H1 (cell line): ENCODE results near the gene EPHA6. TPM values are rescaled to one million over a fixed set of nuclear protein-coding genes. Genes with fewer than 3 reads are reported as not detected.

Source experiments
- CTCF ChIA-PET: fragments of 300-600 bp; sonication (Branson Sonifier 250); formaldehyde crosslinking; loops from one replicate; lab custom pipeline; 2021; ENCODE audit not compliant: partially characterized antibody; lab: Charles Lee
- POLR2A ChIA-PET: fragments of 300-600 bp; sonication (Branson Sonifier 250); formaldehyde crosslinking; loops from one replicate; lab custom pipeline; 2021; ENCODE audit warnings: inconsistent platforms; ENCODE audit not compliant: partially characterized antibody; lab: Charles Lee
- DNase-seq, 2 experiments: peaks; one replicate each; pipeline versions ENCODE4 v3.0.0 to v3.0.0-alpha.2; 2010 to 2022; ENCODE audit warnings: low spot score in 2 of 2, low read depth in 1 of 2, mixed read lengths in 1 of 2
- FAIRE-seq: peaks from 2 replicates; lab custom pipeline; 2011; peaks lifted over from hg19 to GRCh38; lab: Jason Lieb, UNC
- H2AFZ ChIP-seq: 2 replicates; pipeline ENCODE4 v1.8.1; 2012; ENCODE audit warnings: low read length, inconsistent platforms
- H2AK5ac ChIP-seq: 2 replicates; pipeline ENCODE4 v1.6.1; 2013; ENCODE audit warnings: low read depth, low read length
- H2BK120ac ChIP-seq: replicated peaks from 2 replicates; pipeline ENCODE3; 2013; ENCODE audit warnings: low read depth, low read length, inconsistent platforms
- H2BK12ac ChIP-seq: 2 replicates; pipeline ENCODE4 v1.6.1; 2013; ENCODE audit warnings: low read depth, low read length
- H2BK15ac ChIP-seq: 2 replicates; pipeline ENCODE4 v1.6.1; 2013; ENCODE audit warnings: low read length
- H2BK20ac ChIP-seq: 2 replicates; pipeline ENCODE4 v1.6.1; 2013; ENCODE audit warnings: low read length
- H2BK5ac ChIP-seq: 2 replicates; pipeline ENCODE4 v1.6.1; 2013; ENCODE audit warnings: low read depth, low read length
- H3K14ac ChIP-seq: 2 replicates; pipeline ENCODE4 v1.6.1; 2013; ENCODE audit warnings: inconsistent platforms; ENCODE audit not compliant: insufficient read length
- H3K18ac ChIP-seq: 2 replicates; pipeline ENCODE4 v1.6.1; 2013; ENCODE audit warnings: low read length; ENCODE audit errors: extremely low read depth
- H3K23ac ChIP-seq: 2 replicates; pipeline ENCODE4 v1.6.1; 2013; ENCODE audit warnings: inconsistent platforms; ENCODE audit not compliant: insufficient read length
- H3K23me2 ChIP-seq: 2 replicates; pipeline ENCODE4 v1.6.1; 2013; ENCODE audit warnings: low read depth, low read length
- H3K27ac ChIP-seq: 2 replicates; pipeline ENCODE4 v1.6.1; 2011; ENCODE audit warnings: low read depth, low read length, inconsistent platforms
- H3K27me3 ChIP-seq, 4 experiments: replicated peaks in 1 of 4; 1 replicate in 1 of 4; 2 replicates in 3 of 4; pipeline versions ENCODE4 v1.6.1 to v1.8.1; 2011 to 2013; ENCODE audit warnings: low read length in 3 of 4, mild to moderate bottlenecking in 3 of 4, inconsistent platforms in 2 of 4, mixed read lengths in 2 of 4, moderate library complexity in 1 of 4; ENCODE audit not compliant: control insufficient read depth in 3 of 4, insufficient read depth in 3 of 4; ENCODE audit errors: extremely low read depth in 1 of 4
- H3K36me3 ChIP-seq, 4 experiments: 2 replicates each; pipeline versions ENCODE4 v1.6.1 to v1.8.1; 2011 to 2013; ENCODE audit warnings: mild to moderate bottlenecking in 4 of 4, low read length in 3 of 4, moderate library complexity in 2 of 4, control low read depth in 1 of 4, inconsistent platforms in 1 of 4; ENCODE audit not compliant: insufficient read depth in 4 of 4, control insufficient read depth in 2 of 4
- H3K4ac ChIP-seq: replicated peaks from 2 replicates; pipeline ENCODE3; 2013; ENCODE audit warnings: low read length, low read depth, mixed read lengths, inconsistent platforms; ENCODE audit not compliant: insufficient read length
- H3K4me1 ChIP-seq, 4 experiments: replicated peaks in 1 of 4; 1 replicate in 1 of 4; 2 replicates in 3 of 4; pipeline versions ENCODE4 v1.6.1 to v1.8.1; 2011 to 2013; ENCODE audit warnings: low read length in 3 of 4, inconsistent platforms in 2 of 4, mixed read lengths in 1 of 4; ENCODE audit not compliant: insufficient read depth in 4 of 4, control insufficient read depth in 3 of 4
- H3K4me2 ChIP-seq, 2 experiments: 2 replicates each; pipeline versions ENCODE4 v1.6.1 to v1.8.1; 2011 to 2013; ENCODE audit warnings: low read depth in 2 of 2, low read length in 2 of 2, control low read depth in 1 of 2, inconsistent platforms in 1 of 2, mild to moderate bottlenecking in 1 of 2; ENCODE audit not compliant: insufficient read depth in 1 of 2
- H3K4me3 ChIP-seq, 4 experiments: fragments of 200-600, 300-600 bp in 1 of 4; sonication (generic), shearing (Covaris generic), sonication (Bioruptor Twin) in 1 of 4; 2 replicates each; pipeline versions ENCODE4 v1.5.1 to v1.8.1; 2011 to 2016; ENCODE audit warnings: low read length in 4 of 4, low read depth in 3 of 4, control low read depth in 2 of 4, inconsistent platforms in 2 of 4, mild to moderate bottlenecking in 2 of 4, mixed read lengths in 1 of 4, moderate library complexity in 1 of 4; ENCODE audit not compliant: insufficient read depth in 2 of 4; ENCODE audit errors: extremely low read depth in 1 of 4
- H3K56ac ChIP-seq: replicated peaks from 2 replicates; pipeline ENCODE3; 2013; ENCODE audit warnings: low read depth, mild to moderate bottlenecking, mixed read lengths, low read length, inconsistent platforms; ENCODE audit not compliant: insufficient read length
- H3K79me1 ChIP-seq: 2 replicates; pipeline ENCODE4 v1.6.1; 2013; ENCODE audit warnings: low read depth, low read length, control low read depth
- H3K79me2 ChIP-seq, 2 experiments: 2 replicates each; pipeline versions ENCODE4 v1.6.1 to v1.8.1; 2012 to 2013; ENCODE audit warnings: low read length in 2 of 2, mild to moderate bottlenecking in 2 of 2, inconsistent platforms in 1 of 2; ENCODE audit not compliant: insufficient read depth in 2 of 2, control insufficient read depth in 1 of 2
- H3K9ac ChIP-seq, 4 experiments: replicated peaks in 1 of 4; 1 replicate in 1 of 4; 2 replicates in 3 of 4; pipeline versions ENCODE4 v1.6.1 to v1.8.1; 2011 to 2013; ENCODE audit warnings: low read depth in 3 of 4, low read length in 3 of 4, control low read depth in 2 of 4, mild to moderate bottlenecking in 2 of 4, moderate library complexity in 2 of 4, inconsistent platforms in 1 of 4; ENCODE audit errors: extremely low read depth in 1 of 4
- H3K9me3 ChIP-seq, 2 experiments: 2 replicates each; pipeline versions ENCODE4 v1.6.1 to v1.8.1; 2012 to 2013; ENCODE audit warnings: mild to moderate bottlenecking in 2 of 2, moderate library complexity in 2 of 2, control low read depth in 1 of 2, inconsistent platforms in 1 of 2, low read depth in 1 of 2, low read length in 1 of 2, mixed read lengths in 1 of 2; ENCODE audit not compliant: insufficient read depth in 2 of 2
- H4K20me1 ChIP-seq, 2 experiments: replicated peaks in 1 of 2; 2 replicates each; pipeline versions ENCODE3 to v1.8.1; 2011 to 2013; ENCODE audit warnings: inconsistent platforms in 2 of 2, low read length in 2 of 2, mild to moderate bottlenecking in 1 of 2; ENCODE audit not compliant: insufficient read depth in 2 of 2, control insufficient read depth in 1 of 2
- H4K5ac ChIP-seq: 2 replicates; pipeline ENCODE4 v1.6.1; 2013; ENCODE audit warnings: low read length, low read depth, mixed read lengths, inconsistent platforms; ENCODE audit not compliant: insufficient read length
- H4K8ac ChIP-seq: 2 replicates; pipeline ENCODE4 v1.8.0; 2013; ENCODE audit warnings: mild to moderate bottlenecking, moderate library complexity, low read length, inconsistent platforms; ENCODE audit not compliant: insufficient read depth; ENCODE audit errors: extremely low read depth
- H4K91ac ChIP-seq: replicated peaks from 2 replicates; pipeline ENCODE3; 2013; ENCODE audit warnings: low read length, mixed read lengths, inconsistent platforms; ENCODE audit not compliant: insufficient read length
- ASH2L ChIP-seq: fragments of 200-600, 300-600 bp; sonication (generic); IDR thresholded peaks from one replicate; pipeline ENCODE4 v1.7.1; 2017; ENCODE audit warnings: low read length
- BRCA1 ChIP-seq: IDR thresholded peaks from 2 replicates; pipeline ENCODE4 v1.6.1; 2012; ENCODE audit warnings: low read depth, low read length, improper control_type of control experiment
- CBX8 ChIP-seq: fragments of 300-800, 300-1000 bp; sonication (generic); IDR thresholded peaks from 2 replicates; pipeline ENCODE4 v1.7.1; 2016; ENCODE audit warnings: low read depth, low read length, borderline replicate concordance
- FOSL1 ChIP-seq: IDR thresholded peaks from 2 replicates; pipeline ENCODE4 v1.6.1; 2011; ENCODE audit warnings: mild to moderate bottlenecking, low read depth, low read length, moderate library complexity; ENCODE audit not compliant: insufficient read depth
- GTF2F1 ChIP-seq: IDR thresholded peaks from 2 replicates; pipeline ENCODE4 v1.6.1; 2012; ENCODE audit warnings: low read depth, low read length, improper control_type of control experiment, borderline replicate concordance
- JUND ChIP-seq: IDR thresholded peaks from 2 replicates; pipeline ENCODE4 v1.6.1; 2011; ENCODE audit warnings: mild to moderate bottlenecking, improper control_type of control experiment, low read length
- RFX5 ChIP-seq: IDR thresholded peaks from 2 replicates; pipeline ENCODE4 v1.6.1; 2011; ENCODE audit warnings: low read depth, low read length, improper control_type of control experiment, borderline replicate concordance
- SIX5 ChIP-seq: IDR thresholded peaks from 2 replicates; pipeline ENCODE4 v1.6.1; 2011; ENCODE audit warnings: mild to moderate bottlenecking, low read depth, low read length
- SRF ChIP-seq: IDR thresholded peaks from 2 replicates; pipeline ENCODE4 v1.6.1; 2011; ENCODE audit warnings: mild to moderate bottlenecking, low read depth, low read length, moderate library complexity
- SUZ12 ChIP-seq: fragments of 200-600 bp; sonication (generic); IDR thresholded peaks from 2 replicates; pipeline ENCODE4 v1.6.1; 2012; ENCODE audit warnings: mild to moderate bottlenecking, inconsistent platforms, low read length, moderate library complexity, mixed read lengths
- TAF1 ChIP-seq: IDR thresholded peaks from 2 replicates; pipeline ENCODE4 v1.6.1; 2011; ENCODE audit warnings: mild to moderate bottlenecking, low read depth, low read length
- TCF12 ChIP-seq: IDR thresholded peaks from 2 replicates; pipeline ENCODE4 v1.6.1; 2011; ENCODE audit warnings: low read depth, mild to moderate bottlenecking, low read length
- TEAD4 ChIP-seq: IDR thresholded peaks from 2 replicates; pipeline ENCODE4 v1.6.1; 2012; ENCODE audit warnings: low read depth, low read length, inconsistent platforms, mixed read lengths
- YY1 ChIP-seq: IDR thresholded peaks from 2 replicates; pipeline ENCODE4 v1.6.1; 2011; ENCODE audit warnings: low read depth, mild to moderate bottlenecking, low read length
- WGBS, 2 experiments: shearing (Covaris generic) in 1 of 2; methylation state at CpG; one replicate each; pipeline versions ENCODE4 v1.1.6 to v1.1.7; 2013 to 2015; ENCODE audit warnings: low lambda C conversion rate in 2 of 2, mixed read lengths in 2 of 2, inconsistent platforms in 1 of 2, low coverage in 1 of 2, missing lambda C conversion rate in 1 of 2; ENCODE audit not compliant: insufficient replicate concordance in 2 of 2, insufficient coverage in 1 of 2, insufficient read length in 1 of 2; ENCODE audit errors: extremely low coverage in 1 of 2, missing lambda C conversion rate in 1 of 2; 5-methylcytosine and 5-hydroxymethylcytosine counted together
- polyA plus RNA-seq, 7 experiments: library from polyadenylated mRNA; depleted of rRNA in 3 of 7; stranded (reverse) in 5 of 7; unstranded in 2 of 7; fragments of >200 nt in 5 of 7; fragments of 200-250 nt in 2 of 7; gene quantifications; 1 replicate in 5 of 7; 2 replicates in 1 of 7; 4 replicates in 1 of 7; pipeline versions ENCODE4 v1.2.1 to v1.2.3, GENCODE V29; 2011 to 2013; ENCODE audit warnings: missing spikeins in 2 of 7, mixed read lengths in 2 of 7
- total RNA-seq: library from RNA; stranded (reverse); fragmentation: NEBNext Ultra II Directional; extraction: Animal tissue kit (Norgen Biotek cat#: 25700); gene quantifications from 2 replicates; pipeline ENCODE4 v1.2.1, GENCODE V29; 2021
- TF ChIP-seq, protein P1 (sequence below): IDR thresholded peaks from 2 replicates; pipeline ENCODE4 v1.6.1; 2011; ENCODE audit warnings: low read length, improper control_type of control experiment

The EPHA6 gene
- total and polyA plus RNA-seq, 2 of the 8 experiments (the other 6 are each of a cell fraction or from before 2014, with no cell fraction given), result 0.83 to 3.2 TPM

DNA sequence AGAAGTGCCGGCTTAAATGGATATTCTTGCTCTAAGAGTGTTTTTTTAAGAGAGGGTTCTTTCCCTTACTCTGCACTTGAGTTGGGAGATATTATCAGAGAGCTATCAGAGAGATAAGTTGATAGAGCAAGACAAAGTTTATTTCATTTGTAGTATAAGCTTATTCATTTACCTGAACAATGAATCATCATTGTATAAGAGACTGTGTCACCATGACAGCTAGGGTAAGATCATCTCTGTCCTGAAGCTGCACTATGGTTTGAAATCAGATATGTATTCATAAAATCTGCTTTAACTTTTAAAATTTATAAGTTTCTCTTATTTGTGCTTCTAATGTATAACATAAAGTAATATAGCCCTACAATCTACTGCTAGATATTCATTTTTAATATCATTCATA is 822.1 kb downstream of the EPHA6 start:
- H3K9me3 ChIP-seq, result peaks cover 0 to 2% of the 10 kb centered on the region in 2 experiments; a peak in 1 of 4 replicates
- no peaks in the 10 kb centered on the region for H3K79me2 ChIP-seq
- H4K91ac ChIP-seq, result no peak overlapping the region
- 100% methylated on average over 1 of the region's 1 CpG; no CpG with 5 or more reads in 1 of the 2 experiments for WGBS, 2 experiments
- no peak overlapping the region for H2AFZ ChIP-seq
- H2BK120ac ChIP-seq, result no peak overlapping the region
- H4K20me1 ChIP-seq, result no peaks in the 10 kb centered on the region
- no peak overlapping the region for H2AK5ac ChIP-seq
- H3K14ac ChIP-seq, result no peak overlapping the region
- H3K9ac ChIP-seq, result no peak overlapping the region
- H3K56ac ChIP-seq, result no peak overlapping the region
- H3K36me3 ChIP-seq, result no peaks in the 10 kb centered on the region
- DNase-seq (no peak), FAIRE-seq (no peak)
- H2BK20ac ChIP-seq, result no peak overlapping the region
- no peaks in the 10 kb centered on the region for H3K79me1 ChIP-seq
- no peak overlapping the region for H2BK15ac ChIP-seq
- no peak overlapping the region for H3K4ac ChIP-seq
- no peak overlapping the region for H2BK12ac ChIP-seq
- no peaks in the 10 kb centered on the region for H3K23me2 ChIP-seq
- H3K27me3 ChIP-seq, result peaks cover 0 to 1% (median 0%) of the 10 kb centered on the region in 4 experiments; a peak in 1 of 7 replicates
- CTCF ChIA-PET, result interaction anchor here (0.6 to 1.0 kb wide), 3 partner anchors 17 to 1381 kb away, joined by 3 to 4 read pairs (median 3); no protein-coding TSS in a partner anchor
- H3K4me2 ChIP-seq, result no peak overlapping the region
- no peak overlapping the region for H3K4me3 ChIP-seq
- no peak overlapping the region for H3K18ac ChIP-seq
- POLR2A ChIA-PET, result no interaction called here
- H3K27ac ChIP-seq, result no peak overlapping the region
- no peak overlapping the region for H3K23ac ChIP-seq
- H3K4me1 ChIP-seq, result no peaks in the 10 kb centered on the region
- no peak overlapping the region for H2BK5ac ChIP-seq
- no peak overlapping the region for H4K8ac ChIP-seq
- no peak overlapping the region for H4K5ac ChIP-seq
- TF ChIP-seq CBX8 (no peak), TAF1 (no peak), SRF (no peak), ASH2L (no peak), SIX5 (no peak), TCF12 (no peak), GTF2F1 (no peak), TEAD4 (no peak), BRCA1 (no peak), FOSL1 (no peak), RFX5 (no peak), SUZ12 (no peak), JUND (no peak), YY1 (no peak)
- TF ChIP-seq, protein P1, sequence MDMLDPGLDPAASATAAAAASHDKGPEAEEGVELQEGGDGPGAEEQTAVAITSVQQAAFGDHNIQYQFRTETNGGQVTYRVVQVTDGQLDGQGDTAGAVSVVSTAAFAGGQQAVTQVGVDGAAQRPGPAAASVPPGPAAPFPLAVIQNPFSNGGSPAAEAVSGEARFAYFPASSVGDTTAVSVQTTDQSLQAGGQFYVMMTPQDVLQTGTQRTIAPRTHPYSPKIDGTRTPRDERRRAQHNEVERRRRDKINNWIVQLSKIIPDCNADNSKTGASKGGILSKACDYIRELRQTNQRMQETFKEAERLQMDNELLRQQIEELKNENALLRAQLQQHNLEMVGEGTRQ, result no peak
